ENCODE measurements around the gene ZNF583. TPM values are rescaled to one million over a fixed set of nuclear protein-coding genes. Genes with fewer than 3 reads are reported as not detected.

ZNF583 gene
- 1 to 10 TPM; 1.3 to 3.6 (median 3.3) TPM for total RNA-seq

DNA sequence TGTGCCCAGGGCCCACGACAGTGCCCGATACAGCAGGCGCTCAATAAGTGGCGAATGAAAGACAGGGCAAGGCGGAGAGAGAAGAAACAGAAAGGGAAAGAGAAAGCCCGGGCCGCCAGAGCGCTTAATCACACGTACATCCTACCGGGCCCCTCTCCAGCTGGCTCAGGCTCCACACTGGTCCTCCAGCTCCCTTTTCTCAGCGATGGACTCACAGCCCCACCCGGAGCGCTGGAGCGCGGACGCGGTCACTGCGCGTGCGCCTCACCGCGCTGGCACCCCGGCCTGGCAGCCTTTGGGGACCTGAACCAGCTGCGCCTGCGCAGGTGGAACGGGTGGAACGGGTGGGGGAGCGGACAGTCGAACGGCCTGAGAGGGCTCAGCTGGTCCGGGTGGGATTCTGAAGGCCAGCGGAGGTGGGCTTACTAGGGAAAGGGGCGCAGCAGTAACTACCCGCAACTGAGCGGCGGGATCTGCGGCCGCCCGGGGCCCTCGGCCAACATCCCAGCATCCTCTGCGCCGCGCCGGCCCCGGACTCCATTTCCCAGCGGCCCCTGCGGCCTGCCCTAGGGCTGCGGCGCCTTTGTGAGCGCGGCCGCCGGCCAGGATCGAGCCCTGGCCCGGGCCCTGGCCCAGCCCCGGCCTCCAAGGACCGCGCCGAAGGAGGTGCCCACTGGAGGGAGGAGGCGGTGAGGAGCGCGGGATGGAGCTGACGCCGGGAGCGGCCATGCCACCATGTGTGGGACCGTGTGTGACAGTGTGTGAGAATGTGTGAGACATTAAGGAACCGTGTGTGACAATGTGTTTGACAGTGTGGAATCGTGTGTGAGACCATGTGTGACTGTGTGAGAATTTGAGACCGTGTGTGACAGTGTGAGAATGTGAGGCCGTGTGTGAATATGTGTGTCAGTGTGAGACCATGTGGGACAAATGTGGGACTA lies at the start of gene ZNF583:
Gene ZNF583, plus strand, starts transcription at position 569 of the 941 bp plus-strand sequence. CDS start 2,783 bp downstream, outside the sequence.
- peaks cover 0 to 53% (median 3%) of the 10 kb centered on the region in 4 donors for H3K9me3 ChIP-seq
- peak; percentile 87 to 96 (median 93) for DNase-seq
- H3K27me3 ChIP-seq: no peaks in the 10 kb centered on the region
- H3K27ac ChIP-seq: peak within 1 kb of the TSS; percentile 96 to 99 (median 98)
- peaks cover 0 to 23% (median 0%) of the 10 kb centered on the region in 3 donors for H3K36me3 ChIP-seq
- peak within 1 kb of the TSS; percentile 81 to 96 (median 86) for H3K4me3 ChIP-seq
- TF ChIP-seq, protein P1, sequence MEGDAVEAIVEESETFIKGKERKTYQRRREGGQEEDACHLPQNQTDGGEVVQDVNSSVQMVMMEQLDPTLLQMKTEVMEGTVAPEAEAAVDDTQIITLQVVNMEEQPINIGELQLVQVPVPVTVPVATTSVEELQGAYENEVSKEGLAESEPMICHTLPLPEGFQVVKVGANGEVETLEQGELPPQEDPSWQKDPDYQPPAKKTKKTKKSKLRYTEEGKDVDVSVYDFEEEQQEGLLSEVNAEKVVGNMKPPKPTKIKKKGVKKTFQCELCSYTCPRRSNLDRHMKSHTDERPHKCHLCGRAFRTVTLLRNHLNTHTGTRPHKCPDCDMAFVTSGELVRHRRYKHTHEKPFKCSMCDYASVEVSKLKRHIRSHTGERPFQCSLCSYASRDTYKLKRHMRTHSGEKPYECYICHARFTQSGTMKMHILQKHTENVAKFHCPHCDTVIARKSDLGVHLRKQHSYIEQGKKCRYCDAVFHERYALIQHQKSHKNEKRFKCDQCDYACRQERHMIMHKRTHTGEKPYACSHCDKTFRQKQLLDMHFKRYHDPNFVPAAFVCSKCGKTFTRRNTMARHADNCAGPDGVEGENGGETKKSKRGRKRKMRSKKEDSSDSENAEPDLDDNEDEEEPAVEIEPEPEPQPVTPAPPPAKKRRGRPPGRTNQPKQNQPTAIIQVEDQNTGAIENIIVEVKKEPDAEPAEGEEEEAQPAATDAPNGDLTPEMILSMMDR (IDR thresholded peaks at IDR 0.05): no peak
- peak in 1 of 2 donors; percentile 18 for TF ChIP-seq POLR2A (IDR thresholded peaks at IDR 0.05)
- peaks cover 0 to 8% (median 2%) of the 10 kb centered on the region in 4 donors for H3K4me1 ChIP-seq

DNA sequence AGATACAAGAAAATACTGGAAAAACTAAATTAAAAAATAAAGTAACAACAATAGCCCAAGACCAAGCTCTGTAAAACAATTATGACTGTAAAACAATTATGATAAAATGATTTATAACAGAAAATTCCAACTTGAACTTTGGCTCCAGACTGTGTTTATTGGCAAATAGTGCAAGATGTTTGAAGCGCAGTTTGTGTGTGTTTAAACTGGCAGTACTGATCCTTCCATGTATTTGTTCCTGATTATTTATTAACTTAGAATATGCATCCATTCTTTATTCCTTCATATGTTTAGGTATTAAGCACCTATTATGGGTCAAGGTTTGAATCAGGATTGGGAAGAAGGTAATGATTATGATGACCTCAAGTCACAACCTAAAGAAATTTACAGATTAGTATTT lies 48.6 kb upstream of the ZNF583 start:
- no peak for TF ChIP-seq POLR2A (IDR thresholded peaks at IDR 0.05)
- TF ChIP-seq, protein P1 (IDR thresholded peaks at IDR 0.05): no peak
- no peaks in the 10 kb centered on the region for H3K9me3 ChIP-seq
- H3K27me3 ChIP-seq: no peaks in the 10 kb centered on the region
- no peak overlapping the region for H3K4me3 ChIP-seq
- DNase-seq: no peak
- H3K36me3 ChIP-seq: no peaks in the 10 kb centered on the region
- no peak overlapping the region for H3K27ac ChIP-seq
- no peaks in the 10 kb centered on the region for H3K4me1 ChIP-seq

DNA sequence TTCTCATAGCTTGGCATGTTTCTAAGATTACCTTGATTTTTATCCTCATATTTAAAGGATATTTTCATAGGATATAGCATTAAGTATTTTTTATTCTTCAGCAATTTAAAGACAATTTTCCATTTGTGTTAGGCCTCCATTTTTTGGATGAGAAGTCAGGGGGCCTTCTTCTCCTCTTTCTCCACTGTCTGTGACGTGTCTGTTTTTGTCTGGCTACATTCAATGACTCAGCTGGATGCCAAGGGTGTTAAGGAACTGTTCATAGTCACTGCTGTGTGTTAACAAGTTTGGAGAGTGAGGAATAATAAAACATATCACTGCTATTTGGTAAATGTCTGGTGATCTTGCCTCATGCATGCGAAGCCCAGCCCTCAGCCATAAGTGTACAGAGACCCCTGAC lies 47.2 kb upstream of the ZNF583 start:
- Histone ChIP-seq H3K27ac (no peak overlapping the region), H3K27me3 (no peaks in the 10 kb centered on the region), H3K4me3 (no peak overlapping the region), H3K36me3 (no peaks in the 10 kb centered on the region), H3K9me3 (peaks cover 0 to 12% (median 0%) of the 10 kb centered on the region in 4 donors), H3K4me1 (no peaks in the 10 kb centered on the region)
- TF ChIP-seq, protein P1 (IDR thresholded peaks at IDR 0.05): no peak
- TF ChIP-seq POLR2A (IDR thresholded peaks at IDR 0.05): no peak
- DNase-seq: no peak

DNA sequence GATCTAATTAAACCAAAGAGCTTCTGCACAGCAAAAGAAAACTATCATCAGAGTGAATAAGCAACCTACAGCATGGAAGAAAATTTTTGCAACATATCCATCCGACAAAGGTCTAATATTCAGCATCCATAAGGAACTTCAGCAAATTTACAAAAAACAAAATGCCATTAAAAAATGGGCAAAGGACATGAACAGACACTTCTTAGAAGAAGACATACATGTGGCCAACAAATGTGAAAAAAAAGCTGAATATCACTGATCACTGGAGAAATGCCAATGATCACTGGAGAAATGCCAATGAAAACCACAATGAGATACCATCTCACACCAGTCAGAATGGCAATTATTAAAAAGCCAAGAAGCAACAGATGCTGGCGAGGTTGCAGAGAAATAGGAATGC lies 43.3 kb upstream of the ZNF583 start:
- Histone ChIP-seq H3K27ac (no peak overlapping the region), H3K4me3 (no peak overlapping the region), H3K36me3 (no peaks in the 10 kb centered on the region), H3K9me3 (peaks cover 0 to 23% (median 2%) of the 10 kb centered on the region in 4 donors), H3K27me3 (no peaks in the 10 kb centered on the region), H3K4me1 (no peaks in the 10 kb centered on the region)
- TF ChIP-seq POLR2A (IDR thresholded peaks at IDR 0.05): no peak
- TF ChIP-seq, protein P1 (IDR thresholded peaks at IDR 0.05): no peak
- no peak for DNase-seq

DNA sequence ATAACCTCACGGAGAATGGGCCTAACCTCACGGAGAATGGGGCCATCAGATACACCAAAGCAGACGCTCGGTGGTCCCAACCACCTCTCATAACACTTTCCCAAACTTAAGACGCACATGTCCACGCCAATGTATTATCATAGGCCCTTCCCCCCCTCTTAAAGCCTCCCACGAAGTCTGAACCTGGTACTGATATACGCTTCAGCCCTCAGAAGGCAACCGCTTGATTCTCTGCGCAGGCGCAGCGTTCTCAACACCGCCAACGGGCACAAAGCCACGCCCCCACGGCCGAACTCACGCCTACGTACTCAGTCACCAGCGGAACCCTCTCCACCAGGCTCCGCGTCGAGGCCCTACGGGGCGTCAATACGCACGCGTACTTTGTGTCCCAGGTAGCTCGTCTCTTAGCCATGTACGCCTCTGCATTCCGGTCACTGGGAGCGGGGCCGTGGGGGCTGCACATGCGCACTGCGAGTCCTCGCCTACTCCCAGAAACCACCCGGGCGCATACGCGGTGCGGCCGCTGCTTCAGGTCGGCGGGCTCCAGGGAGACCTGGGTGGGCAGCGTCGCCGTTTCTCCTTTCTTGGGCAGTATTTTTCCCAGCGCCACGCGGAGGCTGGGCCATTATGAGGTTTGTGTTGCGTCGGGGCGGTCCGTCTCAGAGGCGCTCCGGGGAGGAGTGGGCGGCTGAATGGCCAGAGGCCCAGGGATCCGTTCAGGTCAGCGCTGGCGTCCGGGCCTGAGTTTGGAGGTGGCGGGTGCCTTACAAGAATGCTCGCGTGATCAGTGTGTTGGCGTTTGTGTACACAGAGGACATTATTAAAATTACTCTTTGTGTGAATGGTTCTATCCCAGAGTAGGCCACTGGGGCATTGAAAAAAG lies 36.1 kb upstream of the ZNF583 start:
- H3K4me3 ChIP-seq: peak overlapping the region; percentile 50 to 68 (median 57)

More for the DNA sequence above, 36.1 kb upstream of the ZNF583 start:
- H3K27ac ChIP-seq: peak overlapping the region; percentile 63 to 82 (median 78)
- H3K36me3 ChIP-seq: no peaks in the 10 kb centered on the region
- no peaks in the 10 kb centered on the region for H3K27me3 ChIP-seq
- H3K4me1 ChIP-seq: no peaks in the 10 kb centered on the region
- TF ChIP-seq, protein P1 (IDR thresholded peaks at IDR 0.05): no peak
- TF ChIP-seq POLR2A (IDR thresholded peaks at IDR 0.05): no peak
- DNase-seq: peak; percentile 74 to 93 (median 82)
- H3K9me3 ChIP-seq: peaks cover 0 to 16% (median 0%) of the 10 kb centered on the region in 4 donors
